NCI-H1694 (cell line): ENCODE results near the gene CAPN8.
A peak's percentile ranks its signal among the peaks of the same experiment; 100 is the strongest.

Experiments
- DNase-seq: peaks from one replicate; lab custom pipeline; 2025; lab: John Stamatoyannopoulos, UW

Gene CAPN8

GRCh38 chr1:223654083-223654482 lies 11.4 kb downstream of the CAPN8 start:
- no peak for DNase-seq

DNA sequence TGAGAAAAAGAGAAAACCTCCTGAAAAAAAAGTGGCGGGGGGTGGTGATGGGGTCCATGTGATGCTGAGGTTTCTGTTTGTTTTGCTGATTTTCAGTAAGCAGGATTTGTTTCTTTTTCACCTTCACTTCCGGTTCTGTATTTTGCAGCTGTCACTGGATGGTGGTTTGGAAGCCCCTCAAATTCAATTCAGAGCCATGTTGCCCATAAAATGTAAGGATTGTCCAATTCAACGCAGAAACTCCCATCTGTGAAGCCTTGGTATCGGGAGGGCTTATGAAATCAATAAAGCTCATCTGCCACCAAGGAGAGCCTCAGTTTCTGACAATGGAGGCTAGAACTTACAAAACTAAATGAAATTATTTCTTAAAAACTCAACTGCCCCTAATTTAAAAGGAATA lies 12.1 kb downstream of the CAPN8 start:
- no peak for DNase-seq

DNA sequence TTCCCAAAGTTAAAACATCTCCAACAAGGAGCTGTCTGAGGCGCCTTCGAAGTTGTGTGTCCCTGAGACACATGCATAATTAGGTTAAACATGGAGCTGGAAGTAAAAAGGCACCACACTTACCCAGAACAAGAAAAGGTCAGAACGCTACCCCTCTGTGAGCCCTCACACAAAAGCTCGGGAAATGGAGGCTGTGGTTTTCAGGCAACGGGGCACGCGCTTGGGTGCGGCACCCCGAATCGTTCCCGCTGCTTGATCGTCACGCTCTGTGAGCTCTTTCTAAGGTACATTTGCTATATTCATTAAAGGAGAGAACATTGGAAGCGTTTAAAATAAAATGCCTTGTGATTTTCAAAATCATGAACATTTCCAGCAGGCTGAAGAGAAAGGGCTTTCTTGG lies 12.5 kb downstream of the CAPN8 start:
- no peak for DNase-seq

DNA sequence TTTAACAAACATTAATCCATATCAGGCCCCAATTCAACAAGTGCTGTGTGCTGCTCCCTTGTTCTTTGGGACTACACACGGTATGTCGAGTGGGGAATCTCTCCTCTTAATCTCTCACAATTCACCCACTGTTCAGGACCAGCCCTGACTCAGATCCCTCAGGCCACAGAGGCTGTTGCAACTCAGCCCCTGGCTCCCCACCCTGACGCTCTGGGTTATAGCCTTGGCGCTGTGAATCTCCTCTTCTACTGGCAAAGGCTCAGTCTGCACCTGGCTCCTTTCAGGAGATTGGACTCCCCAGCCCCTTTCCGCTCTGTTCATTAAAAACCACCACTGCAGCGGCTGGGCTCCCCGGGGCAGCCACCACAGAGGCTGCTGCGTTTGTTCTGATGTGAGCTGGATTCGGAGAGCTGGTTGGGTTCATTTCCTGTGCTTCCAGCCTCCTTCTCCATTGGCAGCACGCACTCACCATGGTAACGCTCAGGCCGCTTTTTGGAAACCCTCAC lies 13.0 kb downstream of the CAPN8 start:
- no peak for DNase-seq

GRCh38 chr1:223651291-223651991 lies 14.1 kb downstream of the CAPN8 start:
- DNase-seq: no peak

DNA sequence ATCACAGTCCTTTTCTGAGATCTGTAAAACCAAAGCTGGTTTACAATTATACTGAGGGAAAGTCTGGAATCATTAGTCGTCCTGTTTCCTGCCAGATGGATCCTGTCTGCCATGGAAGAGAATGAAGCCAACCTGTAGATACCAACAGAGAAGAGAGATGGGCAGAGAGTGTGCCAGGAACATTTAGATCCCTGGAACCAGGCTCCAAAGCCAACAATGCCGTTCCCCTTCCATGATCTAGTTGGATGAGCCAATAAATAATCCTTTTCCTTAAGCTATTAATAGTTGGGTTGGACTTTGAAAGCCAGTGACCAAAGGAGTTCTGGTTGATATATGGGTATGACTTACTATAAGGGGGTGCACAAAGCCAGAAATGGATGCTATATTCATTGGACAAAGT lies 15.0 kb downstream of the CAPN8 start:
- no peak for DNase-seq

GRCh38 chr1:223649222-223649621 lies 16.3 kb downstream of the CAPN8 start:
- DNase-seq: no peak

GRCh38 chr1:223647249-223647648 lies 18.3 kb downstream of the CAPN8 start:
- no peak for DNase-seq

GRCh38 chr1:223645903-223646302 lies 19.6 kb downstream of the CAPN8 start:
- no peak for DNase-seq

DNA sequence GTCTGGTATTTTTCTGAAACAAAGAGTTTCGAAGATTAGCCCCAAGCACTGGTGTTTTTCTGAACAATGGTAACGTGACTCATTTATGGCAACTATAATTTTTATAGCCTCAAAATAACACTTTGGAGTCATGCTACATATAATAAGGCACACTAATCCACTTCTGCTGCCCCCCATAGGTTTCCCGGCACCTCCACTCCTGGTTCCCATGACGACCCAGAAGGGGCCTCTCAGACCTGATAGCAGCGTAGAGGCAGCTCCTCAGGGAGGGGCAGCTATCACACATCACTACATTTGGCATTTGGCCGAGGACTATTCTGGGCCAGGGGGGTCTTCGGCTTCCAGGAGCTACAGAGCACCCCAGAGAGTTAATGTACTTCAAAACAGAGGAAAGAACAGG lies 23.3 kb downstream of the CAPN8 start:
- DNase-seq: no peak

- no peak for DNase-seq
Observed at GRCh38 chr1:223641523-223642039, 23.9 kb downstream of the CAPN8 start.

DNA sequence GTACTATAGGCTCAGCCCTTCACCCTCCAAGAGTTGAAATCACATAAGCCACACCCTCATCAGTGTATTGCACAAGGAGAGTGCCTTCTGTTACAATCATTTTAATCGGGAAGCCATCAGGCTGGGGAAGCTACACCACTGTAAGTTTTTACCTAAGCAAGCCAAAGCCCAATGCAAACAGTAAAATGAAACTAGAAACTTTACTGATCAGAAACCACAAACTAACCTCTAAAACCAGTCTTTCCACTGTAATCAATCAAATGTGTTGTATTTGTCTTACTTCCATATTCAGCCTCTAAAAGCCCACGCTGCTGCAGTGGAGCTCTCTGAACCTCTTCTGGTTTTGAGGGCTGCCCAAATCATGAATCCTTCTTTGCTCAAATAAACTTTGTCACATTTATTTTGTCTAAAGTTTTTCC lies 26.2 kb downstream of the CAPN8 start:
- no peak for DNase-seq

GRCh38 chr1:223635236-223635635 lies 30.3 kb downstream of the CAPN8 start:
- DNase-seq: no peak

- no peak for DNase-seq
Observed at GRCh38 chr1:223634423-223634822, 31.1 kb downstream of the CAPN8 start.

DNA sequence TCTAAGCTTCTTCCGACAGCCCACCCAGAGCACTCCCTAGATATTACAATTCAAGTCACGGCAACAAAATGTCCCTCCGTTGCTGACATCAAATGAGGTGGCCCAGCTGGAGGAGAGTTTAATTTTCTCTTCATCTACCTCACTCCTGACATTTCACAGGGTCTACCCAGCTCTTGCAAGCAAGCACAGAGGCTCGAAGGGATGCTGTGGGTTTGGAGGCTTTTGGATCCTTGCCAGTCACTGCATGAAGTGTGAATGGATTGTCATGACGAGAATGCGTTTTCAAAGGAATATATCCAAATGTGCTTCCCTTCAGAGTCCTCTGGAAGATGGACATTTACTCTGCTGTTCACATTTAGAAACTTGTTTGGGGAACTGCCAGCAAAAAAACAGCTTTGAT lies 33.5 kb downstream of the CAPN8 start:
- no peak for DNase-seq

GRCh38 chr1:223631473-223631872 lies 34.0 kb downstream of the CAPN8 start:
- DNase-seq: peak; percentile 41

DNA sequence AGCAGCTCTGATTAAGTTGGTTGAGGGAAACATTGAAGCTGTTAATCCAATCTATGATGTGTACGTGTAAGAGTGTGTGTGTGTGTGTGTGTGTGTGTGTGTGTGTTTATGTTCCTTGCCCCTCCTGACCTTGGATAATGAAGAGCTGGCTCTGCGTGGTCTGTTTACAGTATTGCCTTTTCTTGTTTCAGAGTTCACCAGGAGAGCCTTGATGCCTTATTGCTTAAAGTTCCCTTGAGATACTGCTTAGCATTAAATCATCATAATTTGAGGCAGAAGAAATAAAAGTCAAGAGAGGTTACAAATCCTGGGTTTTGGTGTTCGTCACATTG lies 36.4 kb downstream of the CAPN8 start:
- no peak for DNase-seq

DNA sequence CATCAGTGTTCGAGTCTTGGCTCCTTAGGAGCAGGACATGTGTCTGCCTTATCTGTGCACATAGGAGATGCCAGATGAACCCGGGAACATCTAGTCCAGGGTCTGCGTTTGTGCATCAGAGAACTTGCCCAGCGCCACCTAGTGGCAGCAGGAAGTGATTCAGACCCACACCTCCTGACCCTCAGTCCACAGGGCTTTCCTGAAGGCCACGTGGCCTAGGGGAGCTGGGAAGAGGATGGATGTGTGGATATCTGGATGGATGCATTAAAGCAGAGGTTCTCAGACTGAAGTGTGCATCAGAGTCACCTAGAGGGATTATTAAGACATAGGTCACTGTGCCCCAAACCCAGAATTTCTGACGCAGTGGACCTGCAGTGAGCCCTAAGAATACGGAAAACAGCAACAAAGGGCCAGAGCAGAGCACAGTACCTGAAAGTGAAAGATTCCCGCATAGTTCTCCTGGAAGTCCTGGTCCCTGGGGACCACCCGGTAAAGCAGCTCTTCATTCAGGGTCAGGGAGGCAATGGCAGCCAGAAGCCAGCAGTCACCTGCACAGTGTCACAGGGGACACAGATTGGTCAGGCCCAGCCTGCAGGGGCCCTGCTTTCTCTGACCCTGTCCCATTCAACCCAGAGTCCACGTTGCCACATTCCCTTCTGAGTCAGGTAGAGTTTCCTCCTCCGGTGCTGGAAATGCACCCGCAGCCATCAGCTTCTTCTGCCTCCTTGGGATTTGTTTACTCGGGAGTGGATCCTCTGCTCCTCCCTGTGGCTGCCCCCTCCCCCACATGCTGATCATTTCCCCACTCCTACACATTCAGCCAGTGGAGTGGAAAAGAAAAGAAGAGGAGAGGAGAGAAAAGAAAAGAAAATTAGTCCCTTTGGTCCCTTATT lies 37.0 kb downstream of the CAPN8 start:
- DNase-seq: peak; percentile 31

DNA sequence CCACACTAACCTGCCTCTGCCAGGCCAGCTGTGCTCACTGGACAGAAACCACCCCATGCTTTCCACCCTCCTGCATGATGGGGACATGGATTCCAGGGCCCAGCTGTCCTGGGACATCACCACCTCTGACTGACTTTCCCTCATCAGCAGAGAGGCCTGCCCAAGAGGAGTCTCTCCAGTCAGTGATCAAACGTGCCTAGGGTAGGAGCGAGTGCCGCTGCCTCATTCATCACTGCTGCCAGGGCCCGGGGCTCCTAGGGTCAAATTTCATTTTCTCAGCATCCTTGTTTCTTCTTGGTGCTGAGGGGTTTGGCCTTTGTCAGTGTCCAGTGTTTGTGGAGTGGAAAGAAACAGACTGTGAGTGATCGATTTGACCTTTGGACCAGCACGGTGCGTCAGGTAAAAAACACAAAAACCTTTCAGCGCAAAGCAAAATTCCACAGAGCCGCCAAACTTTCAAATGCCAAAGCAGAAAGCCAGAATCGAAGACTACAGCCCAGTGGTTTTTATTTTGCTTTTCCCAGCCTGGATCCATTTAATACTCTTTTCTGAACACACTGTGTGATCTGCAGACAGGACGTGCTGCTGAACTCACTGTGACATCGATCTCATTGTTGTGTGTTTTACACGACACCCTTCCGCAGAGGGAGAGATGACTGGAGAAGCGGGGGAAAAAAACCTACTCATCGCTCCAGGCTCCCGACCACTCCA lies 43.2 kb downstream of the CAPN8 start:
- no peak for DNase-seq

- DNase-seq: no peak
Observed at GRCh38 chr1:223621312-223621734, 44.2 kb downstream of the CAPN8 start.

DNA sequence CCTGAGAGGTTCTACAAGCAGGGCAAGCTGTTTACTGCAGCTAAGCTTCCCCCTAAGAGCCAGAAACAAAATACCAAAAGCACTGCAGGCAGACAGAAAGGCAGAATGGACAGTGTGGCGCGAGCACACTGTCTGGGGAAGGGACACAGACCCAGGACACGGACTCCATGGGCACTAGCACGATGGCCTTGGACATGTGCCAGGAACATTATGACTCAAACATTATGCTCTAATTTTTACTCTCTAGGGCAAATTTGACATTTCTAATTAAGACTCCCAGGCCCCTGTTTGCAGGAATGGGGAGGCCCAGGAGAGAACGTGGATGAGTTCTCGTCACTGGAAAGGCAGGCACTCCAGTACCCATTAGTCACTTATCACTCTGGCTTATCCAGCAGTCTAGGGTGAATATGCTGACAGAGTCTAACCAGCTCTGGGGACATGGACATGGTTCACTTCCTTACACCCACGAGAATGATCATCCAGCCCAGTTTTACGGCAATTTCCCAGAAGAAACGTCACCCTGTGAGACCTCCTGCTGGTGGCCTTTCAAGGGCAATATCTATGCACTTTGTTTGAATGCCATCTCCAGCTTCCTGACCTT lies 45.1 kb downstream of the CAPN8 start:
- no peak for DNase-seq

DNA sequence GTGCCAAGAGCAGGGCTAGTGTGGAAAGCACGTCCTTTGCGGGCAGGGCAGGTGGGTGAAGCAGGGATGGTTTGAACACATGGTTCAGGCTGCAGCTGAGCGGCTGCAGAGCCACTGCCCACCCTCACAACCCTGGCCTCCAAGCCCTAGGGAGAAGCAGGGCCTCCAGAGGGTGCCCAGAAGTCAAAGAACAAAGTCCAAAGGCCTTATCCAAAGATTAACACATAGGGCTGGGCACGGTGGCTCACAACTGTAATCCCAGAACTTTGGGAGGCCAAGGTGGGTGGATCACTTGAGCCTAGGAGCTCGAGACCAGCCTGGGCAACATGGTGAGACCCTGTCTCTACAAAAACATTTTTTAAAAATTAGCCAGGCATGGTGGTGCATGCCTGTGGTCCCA lies 46.8 kb downstream of the CAPN8 start:
- no peak for DNase-seq
